Keratinocyte (primary cell): ENCODE measurements around the gene CREB5.

ENCODE experiments used
- CTCF ChIP-seq, 3 experiments: IDR thresholded peaks in 1 of 3; conservative IDR thresholded peaks in 1 of 3; optimal IDR thresholded peaks in 1 of 3; 2 replicates in 2 of 3; 3 replicates in 1 of 3; pipeline versions ENCODE3 to v1.5.1; 2011; ENCODE audit warnings: low read length in 3 of 3, mild to moderate bottlenecking in 3 of 3, moderate library complexity in 2 of 3, control low read depth in 1 of 3, inconsistent platforms in 1 of 3; ENCODE audit not compliant: insufficient read depth in 2 of 3; ENCODE audit errors: extremely low read depth in 1 of 3
- EZH2 ChIP-seq: IDR thresholded peaks from one replicate; pipeline ENCODE4 v1.6.1; 2012; ENCODE audit warnings: inconsistent platforms, mild to moderate bottlenecking, low read length, moderate library complexity

DNA sequence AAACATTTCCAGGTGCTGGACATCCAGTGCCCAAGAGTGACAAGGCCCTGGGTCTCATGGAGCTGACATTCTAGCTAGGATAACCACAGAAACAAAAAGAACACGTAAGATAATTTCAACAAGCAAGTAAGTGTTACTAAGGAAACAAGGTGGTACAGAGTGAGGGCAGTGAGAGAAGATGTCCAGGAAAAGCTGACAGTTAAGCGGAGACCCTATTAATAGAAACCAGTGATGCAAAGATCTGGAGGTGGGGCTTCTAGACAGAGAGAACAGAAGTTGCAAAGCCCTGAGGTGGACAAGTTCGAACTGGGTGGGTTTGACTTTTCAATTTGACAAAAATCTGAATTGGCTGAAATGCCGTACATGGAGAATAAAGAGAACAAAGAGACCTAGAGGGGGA is 449.5 kb downstream of the CREB5 start:
- TF ChIP-seq CTCF (optimal IDR thresholded peaks at IDR 0.05 in 1 of 3, IDR thresholded peaks at IDR 0.05 in 1 of 3, conservative IDR thresholded peaks at IDR 0.05 in 1 of 3; ENCODE audit: extremely low read depth in 1 of 3, insufficient read depth in 2 of 3, low read length in 3 of 3) (no peak), EZH2 (no peak)
